ENCODE measurements around the gene EEF1AKMT4.
A peak's percentile ranks its signal among the peaks of the same experiment; 100 is the strongest.

- TF ChIP-seq CTCF (IDR thresholded peaks at IDR 0.05) (peak in 4 of 6 experiments; percentile 33 to 69 (median 61)), POLR2A (IDR thresholded peaks at IDR 0.05) (no peak)
These were observed 7.8 kb upstream of the EEF1AKMT4 start for GRCh38 chr3:184241447-184242296.
